HEK293 (cell line): ENCODE data around the gene ITGA2B.

Source experiments
- CTCF ChIA-PET: fragments of 350-600 bp; formaldehyde crosslinking; extraction: SDS; loops from one replicate; lab custom pipeline; 2021; ENCODE audit warnings: antibody characterized with exemption; lab: Yijun Ruan, JAX
- POLR2A ChIA-PET: fragments of 300-600 bp; formaldehyde crosslinking; extraction: SDS; loops from one replicate; lab custom pipeline; 2020; ENCODE audit warnings: antibody characterized with exemption, inconsistent platforms; lab: Yijun Ruan, JAX
- H3K27ac ChIP-seq: fragments of 200-500 bp; sonication (Bioruptor generic); 2 replicates; pipeline ENCODE4 v1.5.1; 2014; ENCODE audit warnings: low read depth, low read length, control low read depth, inconsistent platforms; ENCODE audit errors: extremely low read depth
- H3K36me3 ChIP-seq, 2 experiments: fragments of 200-500 bp in 1 of 2; sonication (Bioruptor generic) in 1 of 2; 1 replicate in 1 of 2; 2 replicates in 1 of 2; pipeline ENCODE4 v1.5.1; 2014 to 2017; ENCODE audit warnings: inconsistent platforms in 2 of 2, low read length in 2 of 2; ENCODE audit not compliant: control insufficient read depth in 2 of 2, insufficient read depth in 1 of 2
- H3K4me1 ChIP-seq: fragments of 200-500 bp; sonication (Bioruptor generic); 2 replicates; pipeline ENCODE4 v1.5.1; 2014; ENCODE audit warnings: mild to moderate bottlenecking, low read length, inconsistent platforms; ENCODE audit not compliant: control insufficient read depth, insufficient read depth
- H3K4me3 ChIP-seq: 2 replicates; pipeline ENCODE4 v1.5.1; 2011; ENCODE audit warnings: low read depth, mild to moderate bottlenecking, control low read depth, low read length, moderate library complexity
- H3K9me3 ChIP-seq: fragments of 200-500 bp; sonication (Bioruptor generic); 2 replicates; pipeline ENCODE4 v1.5.1; 2014; ENCODE audit warnings: low read depth, low read length, inconsistent platforms; ENCODE audit not compliant: control insufficient read depth, insufficient read depth
- EGR2 ChIP-seq: fragments of 450-650 bp; formaldehyde crosslinking; IDR thresholded peaks from 2 replicates; pipeline ENCODE4 v1.5.1; 2016; ENCODE audit warnings: low read depth, missing biosample characterization, missing genetic modification characterization
- HOXC10 ChIP-seq: sonication (generic); formaldehyde crosslinking; IDR thresholded peaks from 2 replicates; pipeline ENCODE4 v1.8.1; 2023; ENCODE audit warnings: mild to moderate bottlenecking, missing genetic modification reagents
- KLF7 ChIP-seq: fragments of 450-650 bp; formaldehyde crosslinking; IDR thresholded peaks from 2 replicates; pipeline ENCODE4 v1.5.1; 2016; ENCODE audit warnings: missing biosample characterization, missing genetic modification characterization, borderline replicate concordance
- ZBTB17 ChIP-seq: fragments of 450-650 bp; formaldehyde crosslinking; IDR thresholded peaks from 2 replicates; pipeline ENCODE4 v1.5.1; 2016; ENCODE audit warnings: missing biosample characterization, missing genetic modification characterization
- ZFHX2 ChIP-seq: fragments of 450-650 bp; formaldehyde crosslinking; conservative IDR thresholded peaks from 2 replicates; pipeline ENCODE4 v1.5.1; 2016; ENCODE audit warnings: missing biosample characterization, missing genetic modification characterization
- ZFP69B ChIP-seq: fragments of 450-650 bp; formaldehyde crosslinking; IDR thresholded peaks from 2 replicates; pipeline ENCODE4 v1.5.1; 2016; ENCODE audit warnings: missing biosample characterization, missing genetic modification characterization
- ZNF10 ChIP-seq: fragments of 450-650 bp; formaldehyde crosslinking; IDR thresholded peaks from 2 replicates; pipeline ENCODE4 v1.5.1; 2017; ENCODE audit warnings: missing biosample characterization, missing genetic modification characterization
- ZNF138 ChIP-seq: fragments of 450-650 bp; formaldehyde crosslinking; IDR thresholded peaks from 2 replicates; pipeline ENCODE4 v1.5.1; 2016; ENCODE audit warnings: missing biosample characterization, missing genetic modification characterization, borderline replicate concordance
- ZNF211 ChIP-seq: fragments of 450-650 bp; formaldehyde crosslinking; IDR thresholded peaks from 2 replicates; pipeline ENCODE4 v1.5.1; 2016; ENCODE audit warnings: low read depth, missing biosample characterization, missing genetic modification characterization
- ZNF266 ChIP-seq: fragments of 450-650 bp; formaldehyde crosslinking; IDR thresholded peaks from 2 replicates; pipeline ENCODE4 v1.5.1; 2016; ENCODE audit warnings: missing biosample characterization, missing genetic modification characterization, low read depth
- ZNF292 ChIP-seq: fragments of 450-650 bp; formaldehyde crosslinking; IDR thresholded peaks from 2 replicates; pipeline ENCODE4 v1.5.1; 2016; ENCODE audit warnings: low read depth, missing biosample characterization, missing genetic modification characterization, borderline replicate concordance
- ZNF600 ChIP-seq: fragments of 450-650 bp; formaldehyde crosslinking; IDR thresholded peaks from 2 replicates; pipeline ENCODE4 v1.5.1; 2016; ENCODE audit warnings: missing biosample characterization, missing genetic modification characterization
- ZNF692 ChIP-seq: fragments of 450-650 bp; formaldehyde crosslinking; IDR thresholded peaks from 2 replicates; pipeline ENCODE4 v1.5.1; 2016; ENCODE audit warnings: missing biosample characterization, missing genetic modification characterization
- ZNF707 ChIP-seq: fragments of 450-650 bp; formaldehyde crosslinking; IDR thresholded peaks from 2 replicates; pipeline ENCODE4 v1.5.1; 2016; ENCODE audit warnings: missing biosample characterization, missing genetic modification characterization
- ZNF777 ChIP-seq: fragments of 450-650 bp; formaldehyde crosslinking; IDR thresholded peaks from 2 replicates; pipeline ENCODE4 v1.5.1; 2017; ENCODE audit warnings: missing biosample characterization, missing genetic modification characterization, borderline replicate concordance
- TF ChIP-seq, protein P1 (sequence below): fragments of 450-650 bp; formaldehyde crosslinking; IDR thresholded peaks from 2 replicates; pipeline ENCODE4 v1.5.1; 2016; ENCODE audit warnings: missing biosample characterization, missing genetic modification characterization

ITGA2B gene

DNA sequence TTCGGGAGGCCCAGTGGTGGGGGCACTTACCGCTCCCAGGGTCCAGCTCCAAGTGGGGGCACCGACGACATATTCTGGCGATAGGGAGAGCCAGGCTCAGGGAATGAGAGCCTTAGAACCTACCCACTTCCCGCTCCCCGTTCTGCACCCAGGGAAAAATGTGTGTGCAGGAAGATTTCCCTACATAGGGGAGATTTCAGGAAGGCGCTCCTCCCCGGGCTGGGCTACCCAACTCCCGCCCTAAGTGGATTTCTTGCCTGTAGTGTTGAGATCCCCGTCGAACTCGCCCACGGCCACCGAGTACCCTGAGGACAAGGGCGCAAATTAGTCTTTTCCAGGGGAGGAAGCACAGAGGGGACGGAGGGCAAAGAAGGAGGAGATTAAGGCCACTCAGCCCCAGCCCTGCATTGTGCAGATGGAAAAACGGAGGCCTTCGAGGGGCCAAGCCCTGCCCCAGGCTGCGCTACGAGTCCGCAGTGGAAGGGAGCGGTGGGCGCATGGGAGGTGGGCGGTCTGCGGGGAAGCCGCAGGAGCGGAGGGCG is 5.1 kb downstream of the ITGA2B start:
- no peak; the same call in 1 of the 2 replicates for TF ChIP-seq EGR2
- peak; percentile 56 for TF ChIP-seq ZFHX2
- peak; percentile 38; the same call in 1 of the 2 replicates for TF ChIP-seq ZNF600
- Histone ChIP-seq H3K9me3 (no peaks in the 10 kb centered on the region), H3K4me3 (no peak overlapping the region), H3K36me3 (no peaks in the 10 kb centered on the region), H3K27ac (no peak overlapping the region), H3K4me1 (peaks cover 2% of the 10 kb centered on the region; the same call in 1 of the 2 replicates)
- ChIA-PET POLR2A (interaction anchor here (0.9 to 1.3 kb wide), 4 partner anchors 21 to 150 kb away, joined by 3 to 12 read pairs (median 4); partner anchors contain the start of genes FAM171A2 and GRN), CTCF (interaction anchor here (0.6 to 0.9 kb wide), 3 partner anchors 10 to 27 kb away, joined by 3 to 4 read pairs (median 3); no protein-coding TSS in a partner anchor)

DNA sequence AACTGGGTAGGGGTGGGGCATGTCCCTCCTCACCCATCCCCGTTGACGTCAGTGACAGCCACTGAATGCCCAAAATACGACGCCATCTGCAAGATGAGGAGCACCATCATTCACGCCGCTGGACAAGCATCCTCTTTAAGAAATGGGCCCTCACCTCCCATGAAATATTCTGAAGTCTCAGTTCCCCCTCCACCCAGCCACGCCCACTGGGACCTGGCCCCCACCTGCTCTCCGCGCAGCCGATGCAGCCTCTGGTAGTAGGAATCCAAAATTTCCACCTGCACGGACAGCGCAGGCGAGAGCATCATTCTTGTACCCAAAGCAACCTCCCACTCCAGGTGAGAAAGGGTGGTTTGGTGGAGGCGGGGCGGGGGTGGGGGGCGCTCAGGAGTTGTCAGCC is 5.6 kb downstream of the ITGA2B start:
- Histone ChIP-seq H3K4me3 (no peak overlapping the region), H3K9me3 (no peaks in the 10 kb centered on the region), H3K4me1 (peaks cover 2% of the 10 kb centered on the region; the same call in 1 of the 2 replicates), H3K36me3 (no peaks in the 10 kb centered on the region), H3K27ac (no peak overlapping the region)
- TF ChIP-seq ZNF138 (no peak), ZNF211 (tag by site-specific recombination) (no peak), ZFP69B (tag by site-specific recombination) (no peak), ZBTB17 (tag by site-specific recombination) (no peak), ZFHX2 (no peak)
- ChIA-PET POLR2A (no interaction called here), CTCF (no interaction called here)

DNA sequence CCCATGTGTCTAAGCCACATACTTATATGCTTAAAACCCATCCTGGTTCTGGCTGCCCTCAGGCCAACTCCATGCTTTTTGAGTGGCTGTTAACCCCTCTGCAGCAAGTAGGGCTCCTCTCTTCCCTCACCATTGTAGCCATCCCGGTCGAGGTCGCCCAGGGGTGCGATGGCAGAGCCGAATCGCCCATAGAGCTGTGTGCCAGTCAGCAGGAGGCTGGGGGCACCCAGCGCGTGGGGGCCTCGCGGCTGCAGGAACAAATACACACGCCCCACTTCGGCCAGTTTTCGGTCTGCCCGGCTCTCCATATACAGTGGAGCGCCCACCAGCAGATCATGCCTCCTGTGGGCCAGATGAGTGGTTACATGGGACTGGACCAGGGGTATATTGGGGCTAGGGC is 6.1 kb downstream of the ITGA2B start:
- H3K4me1 ChIP-seq = peaks cover 2% of the 10 kb centered on the region; the same call in 1 of the 2 replicates
- H3K36me3 ChIP-seq = no peaks in the 10 kb centered on the region
- no peaks in the 10 kb centered on the region for H3K9me3 ChIP-seq
- no peak overlapping the region for H3K27ac ChIP-seq
- TF ChIP-seq HOXC10 (CRISPR knock-in tag) (no peak), ZNF266 (tag by site-specific recombination) (no peak), ZNF10 (no peak), ZNF692 (no peak), KLF7 (no peak), ZNF707 (no peak), ZNF292 (tag by site-specific recombination) (no peak), ZNF777 (tag by site-specific recombination) (no peak)
- TF ChIP-seq, protein P1, sequence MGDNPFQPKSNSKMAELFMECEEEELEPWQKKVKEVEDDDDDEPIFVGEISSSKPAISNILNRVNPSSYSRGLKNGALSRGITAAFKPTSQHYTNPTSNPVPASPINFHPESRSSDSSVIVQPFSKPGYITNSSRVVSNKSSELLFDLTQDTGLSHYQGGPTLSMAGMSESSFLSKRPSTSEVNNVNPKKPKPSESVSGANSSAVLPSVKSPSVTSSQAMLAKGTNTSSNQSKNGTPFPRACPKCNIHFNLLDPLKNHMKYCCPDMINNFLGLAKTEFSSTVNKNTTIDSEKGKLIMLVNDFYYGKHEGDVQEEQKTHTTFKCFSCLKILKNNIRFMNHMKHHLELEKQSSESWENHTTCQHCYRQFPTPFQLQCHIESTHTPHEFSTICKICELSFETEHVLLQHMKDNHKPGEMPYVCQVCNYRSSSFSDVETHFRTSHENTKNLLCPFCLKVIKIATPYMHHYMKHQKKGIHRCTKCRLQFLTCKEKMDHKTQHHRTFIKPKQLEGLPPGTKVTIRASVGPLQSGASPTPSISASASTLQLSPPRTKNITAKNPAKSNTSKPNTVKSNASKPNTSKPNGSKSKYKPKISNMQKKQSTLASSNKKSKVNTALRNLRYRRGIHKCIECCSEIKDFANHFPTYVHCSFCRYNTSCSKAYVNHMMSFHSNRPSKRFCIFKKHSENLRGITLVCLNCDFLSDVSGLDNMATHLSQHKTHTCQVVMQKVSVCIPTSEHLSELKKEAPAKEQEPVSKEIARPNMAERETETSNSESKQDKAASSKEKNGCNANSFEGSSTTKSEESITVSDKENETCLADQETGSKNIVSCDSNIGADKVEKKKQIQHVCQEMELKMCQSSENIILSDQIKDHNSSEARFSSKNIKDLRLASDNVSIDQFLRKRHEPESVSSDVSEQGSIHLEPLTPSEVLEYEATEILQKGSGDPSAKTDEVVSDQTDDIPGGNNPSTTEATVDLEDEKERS = no peak
- TF ChIP-seq, all 188 proteins: peak for 0
- no peak overlapping the region for H3K4me3 ChIP-seq
- ChIA-PET POLR2A (no interaction called here), CTCF (interaction anchor here (0.9 kb wide), 1 partner anchor 17 kb away, joined by 3 read pairs; no protein-coding TSS in a partner anchor)
